ENCODE measurements around the gene THAP11.

THAP11 gene

GRCh38 chr16:67864594-67864993 is 22.5 kb downstream of the THAP11 start:
- DNase-seq: no peak

GRCh38 chr16:67865318-67865717 is 23.2 kb downstream of the THAP11 start:
- no peak for DNase-seq

GRCh38 chr16:67868290-67868689 is 26.2 kb downstream of the THAP11 start:
- DNase-seq: no peak

- DNase-seq: no peak
Measured at GRCh38 chr16:67869653-67870052, 27.5 kb downstream of the THAP11 start.

GRCh38 chr16:67871256-67871655 is 29.1 kb downstream of the THAP11 start:
- DNase-seq: no peak

- no peak for DNase-seq
Measured at GRCh38 chr16:67872131-67872630, 30.1 kb downstream of the THAP11 start.

- peak; percentile 14 for DNase-seq
Measured at GRCh38 chr16:67872631-67873434, 30.7 kb downstream of the THAP11 start, which contains the start of gene EDC4. EDC4 (plus strand) TSS chr16:67873052; CDS start chr16:67873262, 210 bp downstream.

- no peak for DNase-seq
Measured at GRCh38 chr16:67873435-67874370, 31.6 kb downstream of the THAP11 start.

GRCh38 chr16:67874372-67874771 is 32.3 kb downstream of the THAP11 start:
- DNase-seq: no peak

- DNase-seq: no peak
Measured at GRCh38 chr16:67877064-67877463, 34.9 kb downstream of the THAP11 start.

GRCh38 chr16:67878232-67878631 is 36.1 kb downstream of the THAP11 start:
- no peak for DNase-seq

- DNase-seq: no peak
Measured at GRCh38 chr16:67878846-67879245, 36.7 kb downstream of the THAP11 start.

GRCh38 chr16:67879462-67879861 is 37.3 kb downstream of the THAP11 start:
- DNase-seq: no peak

GRCh38 chr16:67879936-67880335 is 37.8 kb downstream of the THAP11 start:
- no peak for DNase-seq

GRCh38 chr16:67880584-67880983 is 38.5 kb downstream of the THAP11 start:
- no peak for DNase-seq

GRCh38 chr16:67881621-67882161 is 39.6 kb downstream of the THAP11 start:
- no peak for DNase-seq

- no peak for DNase-seq
Measured at GRCh38 chr16:67882374-67883145, 40.4 kb downstream of the THAP11 start.

- no peak for DNase-seq
Measured at GRCh38 chr16:67883146-67883871, 41.2 kb downstream of the THAP11 start.

GRCh38 chr16:67883872-67884261 is 41.7 kb downstream of the THAP11 start:
- DNase-seq: no peak

- peak; percentile 59 for DNase-seq
Measured at GRCh38 chr16:67884684-67885083, 42.6 kb downstream of the THAP11 start, which contains the start of gene NRN1L. NRN1L (plus strand) TSS chr16:67884885; CDS start chr16:67884904, 19 bp downstream.

- DNase-seq: no peak
Measured at GRCh38 chr16:67885545-67885944, 43.4 kb downstream of the THAP11 start.

GRCh38 chr16:67885976-67886375 is 43.9 kb downstream of the THAP11 start:
- no peak for DNase-seq
